Heart left ventricle (tissue), 13 donors: Measurements from ENCODE around the gene SKI.

Source experiments
- POLR2A ChIP-seq, 2 donors: fragments of 450-650 bp; IDR thresholded peaks; one replicate each; pipeline ENCODE4 v1.6.1; 2017; ENCODE audit warnings: antibody characterized with exemption in 2 of 2, mild to moderate bottlenecking in 2 of 2, moderate library complexity in 2 of 2
- TF ChIP-seq, protein P1 (sequence below), 12 donors: fragments of 200-600 bp; sonication (generic) in 4 of 12; IDR thresholded peaks; one replicate each; pipeline versions ENCODE4 v1.5.0 to v1.8.0; 2018 to 2022; ENCODE audit warnings: antibody characterized with exemption in 12 of 12, mild to moderate bottlenecking in 5 of 12
- donor health status: ischemic (EF 13 %, LVEDD 7.1; RV severe dilation, severe dysfunction).
- donor health status: DM: no; HTN: yes; CAD: no.
- donor health status: DM: no; HTN: no; CAD: no.
- donor health status: ischemic (EF 25% LVEDD 6.9; RV normal size, moderate dysfunction).
- donor health status: ischemic (EF 25% LVEDD 5.7; RV mildly dilated, moderate dysfunction).
- donor health status: ischemic (EF 35%, LVEDD 5.7; RV mildly dilated, moderate dysfunction).
- donor health status: nonischemic (EF 11% LVEDD 7.7; RV severe dilation, severe dysfunction).
- donor health status: DM: yes; HTN: yes; CAD: no.
- donor health status: PGD.
- donor health status: ischemic (EF 29% LVEDD 5.4; RV normal size, mild dysfunction).
- donor health status: nonischemic (EF 23%, LVEDD 6.1; RV moderate dilation, normal function).

DNA sequence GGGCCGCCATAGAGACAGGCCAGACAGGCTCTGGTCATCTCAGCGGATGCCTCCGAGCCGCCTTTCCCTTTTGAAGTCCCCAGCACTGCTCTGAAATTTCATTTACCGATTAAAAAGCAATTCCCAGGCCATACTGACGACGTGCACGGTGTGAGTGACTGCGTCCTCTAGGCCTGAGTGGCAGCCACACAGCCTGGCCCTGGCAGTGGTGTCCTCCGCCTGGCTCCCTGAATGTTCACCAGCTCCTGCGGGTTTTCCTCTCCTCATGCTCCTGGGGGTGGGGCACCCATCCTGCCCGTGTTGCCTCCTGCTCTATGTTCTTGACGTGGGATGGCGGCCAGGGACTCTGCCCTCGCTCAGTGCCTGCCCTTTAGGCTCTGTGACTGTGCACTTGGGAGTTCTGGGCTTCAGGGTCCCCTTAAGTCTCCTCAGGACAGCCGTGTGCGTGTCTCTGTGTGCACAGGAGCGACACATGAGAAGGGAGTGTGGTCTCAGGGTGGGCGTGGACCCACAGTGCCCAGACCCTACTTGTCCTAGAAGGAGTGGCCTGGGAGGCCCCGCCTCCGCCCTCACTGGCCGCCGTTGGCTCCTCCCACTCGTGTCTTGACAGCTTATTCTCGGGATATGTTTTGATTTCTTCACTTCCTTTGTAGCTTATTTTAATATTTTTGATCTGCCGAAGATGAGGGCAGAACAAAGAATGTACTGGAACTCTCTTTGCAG lies 3.6 kb downstream of the SKI start:
- TF ChIP-seq, protein P1, sequence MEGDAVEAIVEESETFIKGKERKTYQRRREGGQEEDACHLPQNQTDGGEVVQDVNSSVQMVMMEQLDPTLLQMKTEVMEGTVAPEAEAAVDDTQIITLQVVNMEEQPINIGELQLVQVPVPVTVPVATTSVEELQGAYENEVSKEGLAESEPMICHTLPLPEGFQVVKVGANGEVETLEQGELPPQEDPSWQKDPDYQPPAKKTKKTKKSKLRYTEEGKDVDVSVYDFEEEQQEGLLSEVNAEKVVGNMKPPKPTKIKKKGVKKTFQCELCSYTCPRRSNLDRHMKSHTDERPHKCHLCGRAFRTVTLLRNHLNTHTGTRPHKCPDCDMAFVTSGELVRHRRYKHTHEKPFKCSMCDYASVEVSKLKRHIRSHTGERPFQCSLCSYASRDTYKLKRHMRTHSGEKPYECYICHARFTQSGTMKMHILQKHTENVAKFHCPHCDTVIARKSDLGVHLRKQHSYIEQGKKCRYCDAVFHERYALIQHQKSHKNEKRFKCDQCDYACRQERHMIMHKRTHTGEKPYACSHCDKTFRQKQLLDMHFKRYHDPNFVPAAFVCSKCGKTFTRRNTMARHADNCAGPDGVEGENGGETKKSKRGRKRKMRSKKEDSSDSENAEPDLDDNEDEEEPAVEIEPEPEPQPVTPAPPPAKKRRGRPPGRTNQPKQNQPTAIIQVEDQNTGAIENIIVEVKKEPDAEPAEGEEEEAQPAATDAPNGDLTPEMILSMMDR (IDR thresholded peaks at IDR 0.05), result no peak
- no peak for TF ChIP-seq POLR2A (IDR thresholded peaks at IDR 0.05)
